T-helper 1 cell treated with Interleukin-12 subunit alpha and Interleukin-12 subunit beta and Interleukin-4 antibody, amounts not matched to agents 30 μg/mL and 1 μg/mL, for 36 hours (primary cell): ENCODE data around the gene CHMP4A.
A peak's percentile ranks its signal among the peaks of the same experiment; 100 is the strongest.
"Not testable (repeated sequence)": the region's sequence is repeated elsewhere in the genome, so short reads cannot be mapped to it uniquely, and the experiment has no call there.

ENCODE experiments used
- H3K27ac Mint-ChIP-seq: one replicate; pipeline ENCODE4 v1.8.0; 2021; ENCODE audit warnings: mild to moderate bottlenecking, mixed read lengths
- H3K27me3 Mint-ChIP-seq: one replicate; pipeline ENCODE4 v1.8.0; 2021; ENCODE audit warnings: low read depth, mixed read lengths
- H3K36me3 Mint-ChIP-seq: one replicate; pipeline ENCODE4 v1.8.0; 2021; ENCODE audit warnings: low read depth, mixed read lengths
- H3K4me1 Mint-ChIP-seq: one replicate; pipeline ENCODE4 v1.8.0; 2021; ENCODE audit warnings: low read depth, mixed read lengths
- H3K4me3 Mint-ChIP-seq: one replicate; pipeline ENCODE4 v1.8.0; 2021; ENCODE audit warnings: mild to moderate bottlenecking, moderate library complexity, mixed read lengths
- H3K9me3 Mint-ChIP-seq: one replicate; pipeline ENCODE4 v1.8.0; 2021; ENCODE audit warnings: mixed read lengths

The CHMP4A gene

DNA sequence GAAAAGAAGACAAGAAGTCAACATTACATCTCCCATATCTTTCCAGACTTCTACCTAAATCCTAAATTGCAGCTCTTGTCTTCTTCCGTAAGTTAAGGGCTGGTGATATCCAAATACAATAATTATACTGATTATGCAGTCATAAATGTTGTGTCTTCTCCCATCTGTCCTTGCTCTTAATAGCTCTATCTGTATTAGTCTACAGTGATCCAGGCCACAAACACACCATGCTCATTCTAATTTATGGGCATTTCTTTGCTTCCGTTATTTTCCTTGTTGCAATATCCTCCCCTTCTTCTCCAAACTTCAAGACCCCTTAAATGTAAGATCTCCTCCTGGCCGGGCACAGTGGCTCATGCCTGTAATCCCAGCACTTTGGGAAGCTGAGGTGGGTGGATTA lies 6.2 kb upstream of the CHMP4A start:
- Mint-ChIP-seq H3K36me3 (peaks cover 9% of the 10 kb centered on the region), H3K4me3 (no peak overlapping the region), H3K9me3 (no peaks in the 10 kb centered on the region), H3K4me1 (peaks cover 21% of the 10 kb centered on the region), H3K27ac (no peak overlapping the region), H3K27me3 (no peaks in the 10 kb centered on the region)

DNA sequence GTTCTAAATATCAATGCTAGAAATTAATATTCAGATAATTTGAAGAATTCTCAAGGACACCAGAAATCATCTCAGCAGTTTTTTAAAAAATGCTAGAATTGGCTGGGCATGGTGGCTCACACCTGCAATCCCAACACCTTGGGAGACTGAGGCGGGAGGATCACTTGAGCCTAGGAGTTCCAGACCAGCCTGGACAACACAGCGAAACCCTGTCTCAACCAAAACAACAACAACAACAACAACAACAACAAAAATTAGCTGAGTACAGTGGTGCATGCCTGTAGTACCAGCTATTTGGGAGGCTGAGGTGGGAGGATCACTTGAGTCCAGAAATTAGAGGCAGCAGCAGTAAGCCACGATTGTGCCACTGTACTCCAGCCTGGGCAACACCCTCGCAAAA lies 5.8 kb upstream of the CHMP4A start:
- H3K36me3 Mint-ChIP-seq = peaks cover 7% of the 10 kb centered on the region
- H3K4me3 Mint-ChIP-seq = no peak overlapping the region
- no peak overlapping the region for H3K27ac Mint-ChIP-seq
- H3K9me3 Mint-ChIP-seq = no peaks in the 10 kb centered on the region
- H3K4me1 Mint-ChIP-seq = peaks cover 24% of the 10 kb centered on the region
- H3K27me3 Mint-ChIP-seq = no peaks in the 10 kb centered on the region

GRCh38 chr14:24216876-24217275 lies 3.6 kb upstream of the CHMP4A start:
- Mint-ChIP-seq H3K36me3 (peaks cover 12% of the 10 kb centered on the region), H3K4me1 (peaks cover 35% of the 10 kb centered on the region), H3K27ac (peak overlapping the region; percentile 39)
- H3K27me3 Mint-ChIP-seq, H3K9me3 Mint-ChIP-seq, H3K4me3 Mint-ChIP-seq: not testable (repeated sequence)

DNA sequence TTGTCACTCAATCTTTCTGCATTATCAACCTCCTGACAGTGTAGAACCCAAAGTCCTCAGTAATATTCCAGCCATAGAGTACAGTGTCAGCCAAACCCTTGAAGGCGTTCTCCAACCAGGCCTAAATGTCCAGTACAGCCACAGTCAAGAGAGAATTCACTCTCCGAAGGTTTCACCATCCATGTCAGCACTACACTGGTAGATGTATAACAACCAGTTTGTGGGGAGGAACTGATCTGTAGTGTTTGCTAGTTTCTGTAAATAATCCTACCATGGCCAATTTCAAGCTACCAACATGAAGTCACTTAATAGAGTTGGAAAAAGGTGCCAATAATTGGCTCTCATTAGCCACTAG lies 3.0 kb upstream of the CHMP4A start:
- no peaks in the 10 kb centered on the region for H3K9me3 Mint-ChIP-seq
- H3K36me3 Mint-ChIP-seq = peaks cover 17% of the 10 kb centered on the region
- peak overlapping the region; percentile 99 for H3K27ac Mint-ChIP-seq
- no peaks in the 10 kb centered on the region for H3K27me3 Mint-ChIP-seq
- peak overlapping the region; percentile 95 for H3K4me3 Mint-ChIP-seq
- H3K4me1 Mint-ChIP-seq = peaks cover 39% of the 10 kb centered on the region

- H3K36me3 Mint-ChIP-seq = peaks cover 19% of the 10 kb centered on the region
- no peaks in the 10 kb centered on the region for H3K27me3 Mint-ChIP-seq
- H3K9me3 Mint-ChIP-seq = no peaks in the 10 kb centered on the region
- H3K27ac Mint-ChIP-seq = peak within 1 kb of the TSS; percentile 99
- peaks cover 40% of the 10 kb centered on the region for H3K4me1 Mint-ChIP-seq
- peak within 1 kb of the TSS; percentile 95 for H3K4me3 Mint-ChIP-seq
These were observed 2.4 kb upstream of the CHMP4A start, which contains the start of gene MDP1 for GRCh38 chr14:24215495-24216344. MDP1 (minus strand) TSS chr14:24216066; CDS start chr14:24215955, 111 bp downstream.

DNA sequence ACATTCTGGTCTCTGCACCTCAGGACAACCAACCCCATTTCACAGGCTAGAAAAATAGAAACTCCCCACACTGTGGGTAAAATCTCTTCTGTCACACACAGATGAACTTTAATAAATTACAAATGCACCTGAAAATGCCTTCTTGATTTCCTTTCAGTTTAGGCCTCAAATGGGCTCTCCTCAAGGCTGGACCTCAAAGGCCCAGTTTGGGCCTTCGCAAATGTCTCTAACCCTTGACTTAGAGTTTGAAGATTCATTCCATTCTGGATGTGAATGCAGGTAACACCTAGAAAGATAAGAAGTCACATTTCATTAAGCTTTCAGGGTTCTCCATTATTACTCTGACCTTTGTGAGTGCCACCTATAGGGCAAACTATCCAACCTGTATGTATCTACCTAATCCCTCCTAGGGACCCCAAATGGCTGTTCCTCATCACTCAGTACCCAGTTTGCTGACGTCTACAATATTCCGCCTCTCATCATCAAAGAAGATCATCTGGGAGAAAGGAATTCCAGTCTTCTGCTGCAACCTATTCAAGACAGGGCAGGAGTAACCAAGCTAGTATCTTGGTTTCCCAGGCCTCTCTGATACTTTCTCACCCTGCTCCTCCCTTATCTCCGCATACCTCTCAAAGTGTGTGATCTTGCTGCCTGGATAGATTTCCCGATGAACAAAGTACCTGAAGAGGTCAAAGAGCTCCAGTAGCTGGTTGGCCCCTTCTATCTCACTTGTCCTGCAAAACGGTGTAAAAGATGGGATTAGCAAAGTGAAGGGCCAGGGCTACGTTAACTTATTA lies 776 bp upstream of the CHMP4A start:
- peaks cover 33% of the 10 kb centered on the region for H3K36me3 Mint-ChIP-seq
- H3K27ac Mint-ChIP-seq = peak overlapping the region; percentile 99
- no peaks in the 10 kb centered on the region for H3K9me3 Mint-ChIP-seq
- peaks cover 42% of the 10 kb centered on the region for H3K4me1 Mint-ChIP-seq
- peak overlapping the region; percentile 96 for H3K4me3 Mint-ChIP-seq
- no peaks in the 10 kb centered on the region for H3K27me3 Mint-ChIP-seq

- H3K4me3 Mint-ChIP-seq = peak overlapping the region; percentile 23
- no peaks in the 10 kb centered on the region for H3K27me3 Mint-ChIP-seq
- no peaks in the 10 kb centered on the region for H3K9me3 Mint-ChIP-seq
- H3K36me3 Mint-ChIP-seq = peaks cover 46% of the 10 kb centered on the region
- peak overlapping the region; percentile 70 for H3K27ac Mint-ChIP-seq
- peaks cover 39% of the 10 kb centered on the region for H3K4me1 Mint-ChIP-seq
These were observed 2.0 kb downstream of the CHMP4A start for GRCh38 chr14:24211311-24211710.

DNA sequence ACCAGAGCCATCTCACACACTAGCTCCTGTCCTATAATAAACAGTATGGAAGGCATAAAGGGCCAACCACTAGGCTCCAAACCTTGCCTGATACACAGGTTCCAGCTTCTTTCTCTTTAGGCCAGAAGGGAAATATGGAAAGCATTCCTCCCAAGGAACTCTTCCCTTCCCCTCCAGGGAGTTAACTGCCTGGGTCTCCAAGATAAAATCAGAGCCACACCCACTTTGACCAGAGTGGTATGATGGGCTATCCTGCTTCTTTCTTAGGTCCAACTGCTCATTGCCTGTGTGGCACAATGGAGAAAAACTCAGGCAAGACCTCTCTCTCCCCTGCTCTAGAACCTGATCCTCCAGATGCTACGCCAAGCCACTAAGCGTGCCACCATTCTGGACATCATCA lies 5.7 kb downstream of the CHMP4A start:
- Mint-ChIP-seq H3K27me3 (no peaks in the 10 kb centered on the region), H3K4me3 (no peak overlapping the region), H3K36me3 (peaks cover 63% of the 10 kb centered on the region), H3K4me1 (peaks cover 17% of the 10 kb centered on the region), H3K9me3 (peaks cover 5% of the 10 kb centered on the region), H3K27ac (no peak overlapping the region)

DNA sequence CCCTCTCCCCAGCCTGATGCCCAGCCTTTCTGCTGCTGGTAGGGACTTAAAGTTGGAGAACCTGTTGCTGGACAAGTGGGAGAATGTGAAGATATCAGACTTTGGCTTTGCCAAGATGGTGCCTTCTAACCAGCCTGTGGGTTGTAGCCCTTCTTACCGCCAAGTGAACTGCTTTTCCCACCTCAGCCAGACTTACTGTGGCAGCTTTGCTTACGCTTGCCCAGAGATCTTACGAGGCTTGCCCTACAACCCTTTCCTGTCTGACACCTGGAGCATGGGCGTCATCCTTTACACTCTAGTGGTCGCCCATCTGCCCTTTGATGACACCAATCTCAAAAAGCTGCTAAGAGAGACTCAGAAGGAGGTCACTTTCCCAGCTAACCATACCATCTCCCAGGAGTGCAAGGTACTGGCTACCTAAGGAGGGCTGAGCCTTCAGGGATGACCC lies 6.2 kb downstream of the CHMP4A start:
- H3K27ac Mint-ChIP-seq = peak overlapping the region; percentile 52
- H3K27me3 Mint-ChIP-seq = no peaks in the 10 kb centered on the region
- peaks cover 67% of the 10 kb centered on the region for H3K36me3 Mint-ChIP-seq
- H3K4me1 Mint-ChIP-seq = peaks cover 17% of the 10 kb centered on the region
- H3K9me3 Mint-ChIP-seq = peaks cover 7% of the 10 kb centered on the region
- no peak overlapping the region for H3K4me3 Mint-ChIP-seq

DNA sequence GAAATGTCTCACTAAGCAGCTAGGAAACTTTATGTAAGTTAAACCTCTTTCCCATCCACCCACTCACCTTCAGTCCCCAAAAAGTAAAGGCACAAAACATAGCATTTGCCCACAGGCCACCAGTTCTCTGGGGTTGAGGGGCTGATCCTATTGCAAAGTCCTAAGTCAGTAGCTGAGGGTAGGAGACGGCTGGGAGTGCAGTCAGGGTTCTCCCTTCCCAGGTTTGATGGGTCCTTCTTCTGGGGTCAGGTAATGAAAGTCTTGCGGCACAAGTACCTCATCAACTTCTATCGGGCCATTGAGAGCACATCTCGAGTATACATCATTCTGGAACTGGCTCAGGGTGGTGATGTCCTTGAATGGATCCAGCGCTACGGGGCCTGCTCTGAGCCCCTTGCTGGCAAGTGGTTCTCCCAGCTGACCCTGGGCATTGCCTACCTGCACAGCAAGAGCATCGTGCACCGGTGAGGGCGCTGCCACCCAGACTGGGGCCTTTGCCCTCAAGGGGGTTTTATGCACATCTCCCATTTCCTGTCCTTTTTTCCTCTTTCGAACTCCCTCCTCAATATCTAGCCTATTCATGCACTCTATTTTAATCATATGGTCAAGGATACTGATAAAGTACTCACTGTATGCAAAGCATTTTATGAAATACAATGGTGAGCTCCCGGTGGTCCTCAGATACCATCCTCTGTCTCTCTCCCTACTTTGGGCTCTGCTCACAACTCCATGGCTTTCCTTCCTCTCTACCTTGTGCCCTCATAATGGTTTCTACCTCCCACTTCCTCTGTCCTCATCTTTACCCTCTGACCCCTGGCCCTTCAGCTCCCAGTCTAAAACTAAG lies 6.8 kb downstream of the CHMP4A start:
- Mint-ChIP-seq H3K4me1 (peaks cover 15% of the 10 kb centered on the region), H3K9me3 (peaks cover 13% of the 10 kb centered on the region), H3K27ac (peak overlapping the region; percentile 52), H3K27me3 (no peaks in the 10 kb centered on the region), H3K4me3 (no peak overlapping the region), H3K36me3 (peaks cover 69% of the 10 kb centered on the region)

DNA sequence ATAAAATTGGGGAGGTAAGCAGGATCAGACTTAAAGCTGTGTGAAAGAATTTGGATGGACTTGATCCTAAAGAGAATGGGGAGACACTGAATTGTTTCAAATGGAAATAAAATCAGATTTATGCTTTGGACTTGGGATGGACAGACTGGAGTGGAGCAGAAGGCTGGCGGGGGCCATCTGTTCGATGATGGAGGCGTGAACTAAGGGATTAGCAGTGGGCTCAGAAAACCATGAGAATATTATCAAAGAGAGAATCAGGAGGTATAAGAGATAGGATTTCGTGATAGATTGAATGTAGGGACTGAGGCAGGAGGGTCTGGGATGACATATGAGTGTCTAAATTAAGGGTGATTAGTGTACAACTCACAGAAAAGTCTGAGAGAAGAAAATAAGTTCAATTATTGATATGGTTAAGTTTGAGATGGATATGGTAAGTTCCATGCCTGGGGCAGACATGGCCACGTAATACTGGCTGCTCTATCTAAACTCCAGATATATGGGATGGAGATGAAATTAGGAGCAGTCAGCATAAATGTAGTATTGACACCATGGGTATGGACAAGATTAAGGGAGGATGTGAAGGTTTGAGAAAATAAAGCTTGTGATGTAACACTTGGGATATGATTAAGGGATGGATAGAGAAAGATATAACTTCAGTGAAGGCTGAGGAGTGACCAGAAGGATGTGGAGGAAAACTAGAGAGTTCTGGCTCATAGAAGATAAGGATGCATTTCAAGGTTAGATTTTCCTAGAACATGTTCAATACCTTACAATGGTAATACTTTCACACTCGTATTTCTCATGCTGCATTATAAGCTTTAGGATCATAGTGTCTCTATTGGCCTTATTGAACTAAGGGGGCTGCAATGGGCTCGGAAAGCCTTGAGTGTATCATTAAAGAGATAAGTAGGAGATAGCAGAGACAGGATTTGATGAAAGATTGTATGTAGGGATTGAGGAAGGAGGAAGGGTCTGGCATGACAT lies 8.8 kb downstream of the CHMP4A start:
- peaks cover 10% of the 10 kb centered on the region for H3K4me1 Mint-ChIP-seq
- no peaks in the 10 kb centered on the region for H3K27me3 Mint-ChIP-seq
- H3K4me3 Mint-ChIP-seq = no peak overlapping the region
- H3K27ac Mint-ChIP-seq = no peak overlapping the region
- peaks cover 16% of the 10 kb centered on the region for H3K9me3 Mint-ChIP-seq
- H3K36me3 Mint-ChIP-seq = peaks cover 62% of the 10 kb centered on the region

DNA sequence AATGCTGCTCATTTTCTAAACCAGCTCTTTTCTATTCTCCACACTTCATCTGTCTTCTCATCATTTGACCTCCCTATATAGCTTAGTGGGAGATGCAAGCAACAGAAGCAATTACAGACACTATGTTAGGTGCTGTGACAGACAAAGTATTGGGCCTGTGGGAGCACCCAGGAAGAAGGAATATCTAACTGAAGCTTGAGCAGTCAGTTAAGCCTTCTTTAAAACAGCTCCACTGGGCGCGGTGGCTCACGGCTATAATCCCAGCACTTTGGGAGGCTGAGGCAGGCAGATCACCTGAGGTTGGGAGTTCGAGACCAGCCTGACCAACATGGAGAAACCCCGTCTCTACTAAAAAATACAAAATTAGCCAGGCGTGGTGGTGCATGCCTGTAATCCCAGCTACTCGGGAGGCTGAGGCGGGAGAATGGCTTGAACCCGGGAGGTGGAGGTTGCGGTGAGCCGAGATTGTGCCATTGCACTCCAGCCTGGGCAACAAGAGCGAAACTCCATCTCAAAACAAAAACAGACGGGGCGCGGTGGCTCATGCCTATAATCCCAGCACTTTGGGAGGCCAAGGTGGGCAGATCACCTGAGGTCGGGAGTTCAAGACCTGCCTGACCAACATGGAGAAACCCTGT lies 9.9 kb downstream of the CHMP4A start:
- H3K9me3 Mint-ChIP-seq = peaks cover 16% of the 10 kb centered on the region
- H3K4me3 Mint-ChIP-seq, H3K27me3 Mint-ChIP-seq, H3K27ac Mint-ChIP-seq: not testable (repeated sequence)
- H3K4me1 Mint-ChIP-seq = peaks cover 19% of the 10 kb centered on the region
- H3K36me3 Mint-ChIP-seq = peaks cover 64% of the 10 kb centered on the region

GRCh38 chr14:24202538-24202937 lies 10.8 kb downstream of the CHMP4A start:
- H3K27ac Mint-ChIP-seq, H3K4me3 Mint-ChIP-seq, H3K27me3 Mint-ChIP-seq: not testable (repeated sequence)
- Mint-ChIP-seq H3K4me1 (peaks cover 19% of the 10 kb centered on the region), H3K36me3 (peaks cover 59% of the 10 kb centered on the region), H3K9me3 (peaks cover 16% of the 10 kb centered on the region)
